ENCODE results near the gene UGT1A8.

DNA sequence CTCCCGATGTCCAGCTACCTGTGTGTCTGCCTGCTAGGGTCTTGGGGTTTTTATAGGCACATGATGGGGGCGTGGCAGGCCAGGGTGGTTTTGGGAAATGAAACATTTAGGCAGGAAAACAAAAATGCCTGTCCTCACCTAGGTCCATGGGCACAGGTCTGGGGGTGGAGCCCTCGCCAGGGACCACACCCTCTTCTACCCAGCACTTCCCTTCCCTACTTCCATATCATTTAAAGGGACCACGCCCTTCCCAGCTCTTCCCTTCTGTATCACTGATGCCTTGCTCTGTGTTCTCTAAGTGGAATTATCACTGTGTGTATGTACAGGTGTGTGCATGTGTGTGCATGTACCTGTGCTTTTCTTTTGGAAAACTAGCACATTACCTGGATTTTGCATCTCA lies 149.0 kb downstream of the UGT1A8 start:
- no peak for TF ChIP-seq POLR2A (IDR thresholded peaks at IDR 0.05; ENCODE audit: extremely low read depth, insufficient read length)
- TF ChIP-seq, protein P1, sequence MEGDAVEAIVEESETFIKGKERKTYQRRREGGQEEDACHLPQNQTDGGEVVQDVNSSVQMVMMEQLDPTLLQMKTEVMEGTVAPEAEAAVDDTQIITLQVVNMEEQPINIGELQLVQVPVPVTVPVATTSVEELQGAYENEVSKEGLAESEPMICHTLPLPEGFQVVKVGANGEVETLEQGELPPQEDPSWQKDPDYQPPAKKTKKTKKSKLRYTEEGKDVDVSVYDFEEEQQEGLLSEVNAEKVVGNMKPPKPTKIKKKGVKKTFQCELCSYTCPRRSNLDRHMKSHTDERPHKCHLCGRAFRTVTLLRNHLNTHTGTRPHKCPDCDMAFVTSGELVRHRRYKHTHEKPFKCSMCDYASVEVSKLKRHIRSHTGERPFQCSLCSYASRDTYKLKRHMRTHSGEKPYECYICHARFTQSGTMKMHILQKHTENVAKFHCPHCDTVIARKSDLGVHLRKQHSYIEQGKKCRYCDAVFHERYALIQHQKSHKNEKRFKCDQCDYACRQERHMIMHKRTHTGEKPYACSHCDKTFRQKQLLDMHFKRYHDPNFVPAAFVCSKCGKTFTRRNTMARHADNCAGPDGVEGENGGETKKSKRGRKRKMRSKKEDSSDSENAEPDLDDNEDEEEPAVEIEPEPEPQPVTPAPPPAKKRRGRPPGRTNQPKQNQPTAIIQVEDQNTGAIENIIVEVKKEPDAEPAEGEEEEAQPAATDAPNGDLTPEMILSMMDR (IDR thresholded peaks at IDR 0.05; ENCODE audit: low read depth, low read length), result no peak
- TF ChIP-seq, protein P2, sequence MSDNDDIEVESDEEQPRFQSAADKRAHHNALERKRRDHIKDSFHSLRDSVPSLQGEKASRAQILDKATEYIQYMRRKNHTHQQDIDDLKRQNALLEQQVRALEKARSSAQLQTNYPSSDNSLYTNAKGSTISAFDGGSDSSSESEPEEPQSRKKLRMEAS (IDR thresholded peaks at IDR 0.05; ENCODE audit: low read depth, low read length), result no peak
- no peak for TF ChIP-seq MYC (IDR thresholded peaks at IDR 0.05; ENCODE audit: low read depth, low read length)
